ENCODE measurements around the gene MRPS21.
A peak's percentile ranks its signal among the peaks of the same experiment; 100 is the strongest.
"Not testable (repeated sequence)": the region's sequence is repeated elsewhere in the genome, so short reads cannot be mapped to it uniquely, and the experiment has no call there.

Gene MRPS21

GRCh38 chr1:150281758-150282557, 11.7 kb upstream of the MRPS21 start, which contains the start of gene CIART:
Gene CIART, plus strand, starts transcription at chr1:150282554. Its CDS starts 714 bp downstream, at chr1:150283268.
- DNase-seq: peak; percentile 62 to 92

DNA sequence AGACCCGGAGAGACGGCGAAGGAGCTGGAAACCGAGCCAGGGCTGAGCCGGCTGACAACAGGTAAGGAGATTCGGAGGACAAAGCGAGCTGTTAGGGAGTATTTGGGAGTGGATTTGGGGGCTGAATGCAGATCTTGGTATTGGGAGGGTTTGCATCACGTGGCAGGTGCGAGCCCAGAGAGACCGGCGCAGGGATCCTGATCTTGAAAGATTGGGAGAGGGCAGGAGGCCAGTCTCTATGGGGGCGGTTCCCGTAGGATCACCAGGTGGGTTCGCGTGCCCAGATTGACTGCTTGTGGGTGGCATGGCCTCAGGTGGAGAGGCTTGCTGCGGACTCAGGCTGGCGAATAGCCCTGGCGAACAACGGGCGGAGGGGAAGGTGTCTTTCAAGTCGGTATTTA, 11.1 kb upstream of the MRPS21 start:
- no peak for DNase-seq

DNA sequence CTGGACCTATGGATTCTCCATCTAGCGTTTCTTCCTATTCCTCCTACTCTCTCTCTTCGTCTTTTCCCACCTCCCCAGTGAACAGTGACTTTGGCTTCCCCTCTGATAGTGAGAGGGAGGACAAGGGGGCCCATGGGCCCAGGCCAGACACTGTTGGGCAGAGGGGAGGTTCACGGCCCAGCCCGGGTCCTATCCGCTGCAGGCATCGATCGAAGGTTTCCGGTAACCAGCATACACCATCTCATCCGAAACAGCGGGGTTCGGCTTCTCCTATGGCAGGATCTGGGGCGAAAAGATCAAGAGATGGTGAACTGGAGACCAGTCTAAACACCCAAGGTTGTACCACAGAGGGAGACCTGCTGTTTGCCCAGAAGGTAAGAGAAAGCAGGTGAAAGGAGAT, 10.4 kb upstream of the MRPS21 start:
- no peak for DNase-seq

DNA sequence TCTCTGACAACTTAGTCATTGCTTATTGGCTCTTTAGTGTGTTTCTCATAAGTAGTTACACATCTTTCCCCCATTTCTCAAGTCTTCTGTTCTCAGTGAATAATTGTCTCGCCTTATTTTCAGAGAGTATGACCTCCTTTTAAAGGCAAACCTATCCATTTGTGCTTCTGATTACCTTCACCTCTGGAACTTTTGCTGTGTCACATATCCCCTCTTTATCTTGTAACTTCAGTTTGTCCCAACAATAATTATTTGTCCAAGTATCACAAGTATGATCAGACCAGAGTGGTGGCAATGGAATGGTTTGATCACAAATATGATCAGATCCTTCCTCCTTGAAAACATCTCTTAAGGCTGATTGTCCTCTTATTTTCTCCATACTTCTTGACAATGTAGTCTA, 5.3 kb upstream of the MRPS21 start:
- no peak for DNase-seq

DNA sequence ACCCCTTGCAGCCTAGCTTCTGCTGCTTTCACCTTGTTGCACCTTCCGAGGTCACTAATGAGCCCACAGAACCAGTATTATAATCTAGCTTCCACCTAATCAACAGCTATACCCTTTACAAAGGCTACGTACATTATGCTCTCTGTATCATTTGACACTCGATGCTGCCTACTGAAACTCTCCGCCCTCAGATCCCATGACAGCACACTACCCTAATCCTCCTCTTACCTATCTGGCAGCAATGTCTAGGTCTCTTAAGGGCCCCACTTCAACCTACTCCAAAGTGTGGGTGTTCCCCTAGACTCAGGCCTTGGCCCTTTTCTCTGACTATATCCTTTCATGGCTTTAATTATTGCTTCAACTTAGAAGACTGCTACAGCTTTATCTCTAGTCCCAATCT, 4.8 kb upstream of the MRPS21 start:
- no peak for DNase-seq

GRCh38 chr1:150295476-150295875, 1.8 kb downstream of the MRPS21 start:
- DNase-seq: no peak

GRCh38 chr1:150299716-150300115, 6.1 kb downstream of the MRPS21 start:
- DNase-seq: no peak

DNA sequence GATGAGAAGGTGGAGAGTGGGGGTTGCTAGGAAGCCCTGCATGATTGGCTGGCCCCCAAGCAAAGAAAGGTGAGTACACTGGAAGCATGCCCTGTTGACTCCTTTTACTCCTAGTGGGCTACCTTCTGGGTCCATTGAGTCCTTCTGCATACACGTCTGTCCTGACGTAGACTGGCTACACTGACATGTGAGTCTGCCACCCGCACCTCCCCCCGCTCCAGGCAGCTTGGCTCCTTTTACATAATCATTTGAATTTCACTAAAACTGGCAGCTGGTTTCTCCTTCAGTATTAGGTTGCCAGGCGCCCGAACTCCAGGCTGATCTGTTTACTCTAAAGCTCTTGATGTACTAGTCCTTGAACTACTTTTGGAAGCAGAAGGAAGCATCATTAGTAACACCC, 8.7 kb downstream of the MRPS21 start:
- DNase-seq: no peak

DNA sequence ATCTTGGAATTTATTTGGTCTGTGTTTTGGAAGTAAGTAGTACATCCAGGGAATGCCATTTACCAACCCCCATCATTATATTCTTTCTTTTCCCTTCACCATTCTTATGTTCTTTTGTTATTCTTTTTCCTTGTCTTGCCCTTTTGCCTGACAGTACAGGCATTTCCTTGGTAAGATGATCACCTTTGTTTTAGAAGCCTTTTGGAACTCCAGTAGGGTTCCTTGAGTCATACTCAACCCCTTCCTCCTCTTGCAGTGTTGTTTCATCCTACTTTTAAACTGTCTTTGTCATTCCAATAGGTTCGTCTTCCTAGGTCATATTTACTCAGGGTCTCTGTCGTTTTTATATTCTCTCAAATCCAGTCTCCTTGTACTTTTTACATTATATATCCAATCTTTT, 9.2 kb downstream of the MRPS21 start:
- no peak for DNase-seq

GRCh38 chr1:150308585-150308984, 14.9 kb downstream of the MRPS21 start:
- DNase-seq: not testable (repeated sequence)

DNA sequence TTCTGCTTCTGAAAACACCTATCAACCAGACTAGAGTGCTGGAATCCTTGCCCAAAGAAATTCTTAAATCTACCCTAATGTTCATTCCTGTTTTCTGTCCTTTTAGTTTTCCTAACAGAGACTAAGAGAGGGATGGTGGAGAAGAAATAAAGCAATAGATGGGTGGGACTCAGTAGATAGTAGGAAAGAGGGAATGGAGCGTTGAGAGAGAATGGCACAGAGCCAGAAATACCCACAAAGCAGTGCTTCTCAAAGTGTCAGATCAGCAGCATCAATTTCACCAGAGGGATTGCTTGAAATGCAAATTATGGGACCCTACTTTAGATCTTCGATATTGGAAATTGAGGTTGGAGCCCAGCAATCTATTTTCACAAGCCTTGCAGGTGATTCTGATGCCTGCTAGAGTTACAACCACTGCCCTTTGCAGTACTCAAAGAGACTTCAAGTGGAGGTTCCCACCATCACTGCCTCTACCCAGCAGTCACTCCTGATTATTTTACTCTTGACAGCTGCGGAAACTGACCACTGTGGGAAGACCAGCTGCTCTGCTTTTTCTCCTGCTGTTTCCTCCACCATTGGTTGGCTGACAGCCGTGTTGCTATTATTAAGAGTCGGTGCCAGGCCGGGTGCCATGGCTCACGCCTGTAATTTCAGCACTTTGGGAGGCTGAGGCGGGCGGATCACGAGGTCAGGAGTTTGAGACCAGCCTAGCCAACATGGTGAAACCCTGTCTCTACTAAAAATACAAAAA, 16.3 kb downstream of the MRPS21 start:
- no peak for DNase-seq

DNA sequence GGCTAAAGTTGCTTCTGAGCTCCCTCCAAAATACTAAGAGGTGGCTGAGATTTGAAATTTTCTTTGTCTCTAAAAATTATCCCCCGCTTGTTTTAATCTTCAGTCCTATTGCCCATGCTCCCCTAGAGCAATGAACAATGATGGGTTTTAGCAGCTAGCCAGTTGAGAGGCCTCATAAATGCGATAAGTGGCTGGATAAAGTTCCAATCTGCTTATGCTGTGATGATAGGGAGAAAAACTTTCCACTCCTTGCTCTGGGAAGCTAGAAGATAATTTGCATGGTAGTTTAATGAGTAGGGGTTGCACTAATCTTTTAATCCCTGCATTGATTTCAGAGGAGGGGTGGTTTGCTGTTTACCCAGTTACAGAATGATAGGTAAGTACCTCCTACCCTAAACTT, 18.1 kb downstream of the MRPS21 start:
- no peak for DNase-seq

DNA sequence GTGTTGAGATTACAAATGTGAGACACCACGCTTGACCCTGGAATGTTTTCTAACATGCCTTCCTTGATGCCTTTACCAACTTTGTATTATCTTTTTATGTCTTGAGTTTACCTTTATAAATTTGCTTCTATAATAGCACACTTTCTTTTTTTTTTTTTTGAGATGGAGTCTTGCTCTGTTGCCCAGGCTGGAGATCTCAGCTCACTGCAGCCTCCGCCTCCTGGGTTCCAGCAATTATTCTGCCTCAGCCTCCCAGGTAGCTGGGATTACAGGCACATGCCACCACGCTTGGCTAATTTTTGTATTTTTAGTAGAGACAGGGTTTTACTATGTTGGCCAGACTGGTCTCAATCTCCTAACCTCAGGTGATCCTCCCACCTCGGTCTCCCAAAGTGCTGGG, 21.0 kb downstream of the MRPS21 start:
- DNase-seq: not testable (repeated sequence)

- no peak for DNase-seq
These were observed 27.0 kb downstream of the MRPS21 start for GRCh38 chr1:150320667-150320978.

- peak in 1 of 2 experiments; percentile 7 for DNase-seq
These were observed 28.1 kb downstream of the MRPS21 start for GRCh38 chr1:150321826-150322166.

GRCh38 chr1:150322310-150322709, 28.6 kb downstream of the MRPS21 start:
- no peak for DNase-seq

DNA sequence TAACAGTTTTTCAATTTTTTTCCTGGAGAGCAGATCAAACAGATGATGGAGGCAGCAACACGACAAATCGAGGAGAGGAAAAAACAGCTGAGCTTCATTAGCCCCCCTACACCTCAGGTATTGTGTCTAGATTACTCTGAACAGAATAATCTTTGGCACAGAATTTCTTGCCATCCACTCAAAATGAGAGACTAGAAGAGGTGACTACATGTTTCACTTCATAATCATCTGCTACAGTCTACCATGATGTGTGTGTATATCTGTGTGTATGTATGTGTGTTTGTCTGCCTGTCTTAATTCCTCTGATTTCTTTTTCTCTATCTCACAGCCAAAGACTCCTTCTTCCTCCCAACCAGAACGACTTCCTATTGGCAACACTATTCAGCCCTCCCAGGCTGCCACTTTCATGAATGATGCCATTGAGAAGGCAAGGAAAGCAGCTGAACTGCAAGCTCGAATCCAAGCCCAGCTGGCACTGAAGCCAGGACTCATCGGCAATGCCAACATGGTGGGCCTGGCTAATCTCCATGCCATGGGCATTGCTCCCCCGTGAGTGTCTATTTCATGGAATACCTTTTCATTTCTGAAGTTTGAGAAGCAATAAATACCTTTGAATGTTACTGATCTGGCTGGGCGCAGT, 39.1 kb downstream of the MRPS21 start:
- no peak for DNase-seq

- no peak for DNase-seq
These were observed 52.7 kb downstream of the MRPS21 start for GRCh38 chr1:150346316-150346715.

DNA sequence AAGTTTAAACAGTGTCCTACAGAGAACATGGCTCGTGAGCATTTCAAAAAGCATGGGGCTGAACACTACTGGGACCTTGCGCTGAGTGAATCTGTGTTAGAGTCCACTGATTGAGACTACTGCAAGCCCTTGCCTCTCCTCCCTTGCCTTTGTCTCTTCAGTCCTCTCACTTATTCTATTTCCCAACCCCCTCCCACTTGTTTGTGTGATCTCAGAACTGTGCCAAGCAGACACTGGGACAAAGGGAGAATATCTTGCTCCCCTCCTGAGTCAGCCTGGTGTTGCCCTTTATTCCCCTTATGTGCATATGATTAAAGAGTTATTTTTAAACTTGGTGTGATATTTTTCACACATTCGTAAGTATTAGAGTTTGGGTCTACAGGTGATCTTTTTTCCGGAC, 59.2 kb downstream of the MRPS21 start:
- no peak for DNase-seq

Measured in stimulated activated CD4-positive, alpha-beta T cell treated with anti-CD3 and anti-CD28 coated beads, Interleukin-4, amount 100 ng/mL, for 4 hours (primary cell).